Measurements from ENCODE around the gene INO80D.

DNA sequence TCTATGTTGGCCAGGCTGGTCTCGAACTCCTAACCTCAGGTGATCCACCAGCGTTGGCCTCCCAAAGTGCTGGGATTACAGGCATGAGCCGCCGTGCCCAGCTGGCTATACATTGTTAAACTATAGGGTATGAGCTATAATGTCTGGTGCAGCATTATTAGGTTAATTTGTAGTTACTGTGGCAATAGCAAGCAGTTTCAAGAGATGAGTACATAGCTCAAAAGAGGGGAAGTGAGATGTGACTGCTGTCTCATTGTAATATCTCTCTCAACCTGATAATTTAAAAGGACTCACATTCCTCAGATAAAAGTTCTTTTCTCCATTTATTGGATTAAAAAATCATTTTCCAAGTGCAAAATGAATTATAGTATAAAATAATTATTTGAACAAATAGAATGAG is 116.4 kb downstream of the INO80D start:
- TF ChIP-seq, protein P1, sequence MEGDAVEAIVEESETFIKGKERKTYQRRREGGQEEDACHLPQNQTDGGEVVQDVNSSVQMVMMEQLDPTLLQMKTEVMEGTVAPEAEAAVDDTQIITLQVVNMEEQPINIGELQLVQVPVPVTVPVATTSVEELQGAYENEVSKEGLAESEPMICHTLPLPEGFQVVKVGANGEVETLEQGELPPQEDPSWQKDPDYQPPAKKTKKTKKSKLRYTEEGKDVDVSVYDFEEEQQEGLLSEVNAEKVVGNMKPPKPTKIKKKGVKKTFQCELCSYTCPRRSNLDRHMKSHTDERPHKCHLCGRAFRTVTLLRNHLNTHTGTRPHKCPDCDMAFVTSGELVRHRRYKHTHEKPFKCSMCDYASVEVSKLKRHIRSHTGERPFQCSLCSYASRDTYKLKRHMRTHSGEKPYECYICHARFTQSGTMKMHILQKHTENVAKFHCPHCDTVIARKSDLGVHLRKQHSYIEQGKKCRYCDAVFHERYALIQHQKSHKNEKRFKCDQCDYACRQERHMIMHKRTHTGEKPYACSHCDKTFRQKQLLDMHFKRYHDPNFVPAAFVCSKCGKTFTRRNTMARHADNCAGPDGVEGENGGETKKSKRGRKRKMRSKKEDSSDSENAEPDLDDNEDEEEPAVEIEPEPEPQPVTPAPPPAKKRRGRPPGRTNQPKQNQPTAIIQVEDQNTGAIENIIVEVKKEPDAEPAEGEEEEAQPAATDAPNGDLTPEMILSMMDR (IDR thresholded peaks at IDR 0.05; ENCODE audit: low read length): no peak
- no peak for TF ChIP-seq EZH2 (IDR thresholded peaks at IDR 0.05; ENCODE audit: borderline replicate concordance, low read length)
